A673 (cell line): ENCODE measurements around the gene B3GALT5. TPM values are rescaled to one million over a fixed set of nuclear protein-coding genes. Genes with fewer than 3 reads are reported as not detected.

Experiments
- BruUV-seq: library from RNA; stranded (reverse); fragments of 400-500 nt; replicated peaks from 2 replicates; lab custom pipeline; 2021; lab: Mats Ljungman, UMichigan
- CTCF ChIA-PET: fragments of 300-600 bp; sonication (Branson Sonifier 250); formaldehyde crosslinking; loops from one replicate; lab custom pipeline; 2022; ENCODE audit warnings: antibody characterized with exemption; lab: Charles Lee
- POLR2A ChIA-PET: fragments of 300-600 bp; sonication (Branson Sonifier 250); formaldehyde crosslinking; loops from one replicate; lab custom pipeline; 2022; ENCODE audit warnings: antibody characterized with exemption; ENCODE audit not compliant: low non-redundant PET; lab: Charles Lee
- DNase-seq: peaks from one replicate; pipeline ENCODE4 v3.0.0-alpha.2; 2015; ENCODE audit warnings: low spot score
- H3K27ac ChIP-seq: fragments of 200-600 bp; sonication (generic); 2 replicates; pipeline ENCODE4 v1.5.1; 2016; ENCODE audit warnings: mixed run types, low read depth, mild to moderate bottlenecking, mixed read lengths, antibody characterized with exemption, low read length; ENCODE audit not compliant: poor library complexity, severe bottlenecking
- H3K27me3 ChIP-seq: fragments of 200-600 bp; sonication (generic); replicated peaks from 2 replicates; pipeline ENCODE4 v1.6.1; 2017; ENCODE audit warnings: mixed run types, low read depth, mild to moderate bottlenecking, mixed read lengths, antibody characterized with exemption, low read length; ENCODE audit not compliant: insufficient read depth, poor library complexity
- H3K36me3 ChIP-seq: fragments of 200-600 bp; sonication (generic); 2 replicates; pipeline ENCODE4 v1.6.1; 2016; ENCODE audit warnings: mixed run types, mild to moderate bottlenecking, mixed read lengths, antibody characterized with exemption, low read length; ENCODE audit not compliant: insufficient read depth, poor library complexity, severe bottlenecking
- H3K4me1 ChIP-seq: fragments of 200-600 bp; sonication (generic); 2 replicates; pipeline ENCODE4 v1.6.1; 2017; ENCODE audit warnings: mixed run types, mild to moderate bottlenecking, mixed read lengths, antibody characterized with exemption, low read length; ENCODE audit not compliant: insufficient read depth, poor library complexity, severe bottlenecking
- H3K4me3 ChIP-seq: fragments of 200-600 bp; sonication (generic); 2 replicates; pipeline ENCODE4 v1.5.1; 2016; ENCODE audit warnings: low read depth, mixed run types, mild to moderate bottlenecking, mixed read lengths, low read length; ENCODE audit not compliant: poor library complexity, severe bottlenecking
- H3K9me3 ChIP-seq: fragments of 200-600 bp; sonication (generic); 2 replicates; pipeline ENCODE4 v1.6.1; 2016; ENCODE audit warnings: mixed run types, low read depth, mild to moderate bottlenecking, mixed read lengths, antibody characterized with exemption, low read length; ENCODE audit not compliant: poor library complexity, severe bottlenecking
- EZH2 ChIP-seq: fragments of 200-600 bp; sonication (generic); IDR thresholded peaks from 2 replicates; pipeline ENCODE4 v1.6.1; 2017; ENCODE audit warnings: borderline replicate concordance, low read depth, mild to moderate bottlenecking, mixed read lengths, antibody characterized with exemption, low read length; ENCODE audit not compliant: poor library complexity, severe bottlenecking
- intact Hi-C: fragments of 100-400 bp; cut with micrococcal nuclease; formaldehyde crosslinking; loops from one replicate; pipeline ENCODE4 v1.10.0; 2022; ENCODE audit not compliant: unreplicated experiment
- total RNA-seq: library from RNA; stranded (reverse); gene quantifications from 2 replicates; pipeline ENCODE4 v1.2.3, GENCODE V29; 2021
- TF ChIP-seq, protein P1 (sequence below): fragments of 300-800, 200-600 bp; sonication (generic); conservative IDR thresholded peaks from 2 replicates; pipeline ENCODE4 v1.5.1; 2017; ENCODE audit warnings: low read depth, mild to moderate bottlenecking, antibody characterized with exemption, low read length, moderate library complexity, mixed read lengths

Gene B3GALT5
- total RNA-seq, 1 experiment from 2014 or later = 0.32 TPM

DNA sequence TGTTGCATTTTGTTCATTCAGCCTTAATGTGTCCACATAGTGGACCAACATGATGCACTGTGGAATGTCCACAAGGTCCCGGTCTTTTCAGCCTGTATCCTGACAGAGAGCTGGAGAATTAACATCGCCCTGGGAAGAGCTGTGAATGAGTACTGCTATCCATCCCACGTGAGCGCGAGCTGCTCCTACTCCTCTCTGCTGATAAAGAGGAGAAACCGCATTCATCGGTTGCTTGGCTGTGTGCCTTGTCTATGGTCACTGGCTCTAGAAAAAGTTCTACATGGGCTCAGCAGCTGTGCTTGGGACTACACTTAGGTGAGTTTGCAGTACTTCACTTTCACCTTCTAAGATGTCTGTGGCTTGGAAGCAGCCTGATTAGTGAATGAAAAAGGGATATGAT lies 101.2 kb downstream of the B3GALT5 start:
- Histone ChIP-seq H3K27me3 (no peaks in the 10 kb centered on the region), H3K9me3 (no peaks in the 10 kb centered on the region), H3K4me1 (no peaks in the 10 kb centered on the region), H3K36me3 (no peaks in the 10 kb centered on the region), H3K4me3 (no peak overlapping the region), H3K27ac (no peak overlapping the region)
- ChIA-PET POLR2A (no interaction called here), CTCF (no interaction called here)
- intact Hi-C loops = no loop called here
- no peak for DNase-seq
- no TSS peak for BruUV-seq
- TF ChIP-seq, protein P1, sequence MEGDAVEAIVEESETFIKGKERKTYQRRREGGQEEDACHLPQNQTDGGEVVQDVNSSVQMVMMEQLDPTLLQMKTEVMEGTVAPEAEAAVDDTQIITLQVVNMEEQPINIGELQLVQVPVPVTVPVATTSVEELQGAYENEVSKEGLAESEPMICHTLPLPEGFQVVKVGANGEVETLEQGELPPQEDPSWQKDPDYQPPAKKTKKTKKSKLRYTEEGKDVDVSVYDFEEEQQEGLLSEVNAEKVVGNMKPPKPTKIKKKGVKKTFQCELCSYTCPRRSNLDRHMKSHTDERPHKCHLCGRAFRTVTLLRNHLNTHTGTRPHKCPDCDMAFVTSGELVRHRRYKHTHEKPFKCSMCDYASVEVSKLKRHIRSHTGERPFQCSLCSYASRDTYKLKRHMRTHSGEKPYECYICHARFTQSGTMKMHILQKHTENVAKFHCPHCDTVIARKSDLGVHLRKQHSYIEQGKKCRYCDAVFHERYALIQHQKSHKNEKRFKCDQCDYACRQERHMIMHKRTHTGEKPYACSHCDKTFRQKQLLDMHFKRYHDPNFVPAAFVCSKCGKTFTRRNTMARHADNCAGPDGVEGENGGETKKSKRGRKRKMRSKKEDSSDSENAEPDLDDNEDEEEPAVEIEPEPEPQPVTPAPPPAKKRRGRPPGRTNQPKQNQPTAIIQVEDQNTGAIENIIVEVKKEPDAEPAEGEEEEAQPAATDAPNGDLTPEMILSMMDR = no peak
- TF ChIP-seq EZH2 = no peak

DNA sequence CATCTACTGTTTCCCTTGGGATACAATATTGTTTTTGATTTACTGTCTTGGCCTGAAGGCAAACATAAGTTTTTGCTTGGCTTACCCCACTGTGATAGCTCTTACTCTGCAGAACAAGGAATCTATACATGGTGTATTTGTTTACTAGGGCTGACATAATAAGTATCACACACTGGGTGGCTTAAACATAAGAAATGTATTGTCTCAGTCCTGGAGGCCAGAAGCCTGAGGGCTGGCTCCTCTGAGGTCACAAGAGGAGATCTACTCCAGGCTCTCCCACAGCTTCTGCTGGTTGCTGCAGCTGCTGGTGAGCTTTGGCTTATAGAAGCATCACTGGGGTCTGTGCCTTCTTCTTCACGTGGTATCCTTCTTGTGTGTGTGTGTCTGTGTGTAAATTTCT lies 101.6 kb downstream of the B3GALT5 start:
- CTCF ChIA-PET = no interaction called here
- H3K27ac ChIP-seq = no peak overlapping the region
- no TSS peak for BruUV-seq
- no peaks in the 10 kb centered on the region for H3K27me3 ChIP-seq
- H3K9me3 ChIP-seq = no peaks in the 10 kb centered on the region
- no peaks in the 10 kb centered on the region for H3K4me1 ChIP-seq
- no peak overlapping the region for H3K4me3 ChIP-seq
- no peak for DNase-seq
- POLR2A ChIA-PET = no interaction called here
- no peaks in the 10 kb centered on the region for H3K36me3 ChIP-seq
- TF ChIP-seq EZH2 = no peak
- TF ChIP-seq, protein P1 = no peak
- intact Hi-C loops = no loop called here

DNA sequence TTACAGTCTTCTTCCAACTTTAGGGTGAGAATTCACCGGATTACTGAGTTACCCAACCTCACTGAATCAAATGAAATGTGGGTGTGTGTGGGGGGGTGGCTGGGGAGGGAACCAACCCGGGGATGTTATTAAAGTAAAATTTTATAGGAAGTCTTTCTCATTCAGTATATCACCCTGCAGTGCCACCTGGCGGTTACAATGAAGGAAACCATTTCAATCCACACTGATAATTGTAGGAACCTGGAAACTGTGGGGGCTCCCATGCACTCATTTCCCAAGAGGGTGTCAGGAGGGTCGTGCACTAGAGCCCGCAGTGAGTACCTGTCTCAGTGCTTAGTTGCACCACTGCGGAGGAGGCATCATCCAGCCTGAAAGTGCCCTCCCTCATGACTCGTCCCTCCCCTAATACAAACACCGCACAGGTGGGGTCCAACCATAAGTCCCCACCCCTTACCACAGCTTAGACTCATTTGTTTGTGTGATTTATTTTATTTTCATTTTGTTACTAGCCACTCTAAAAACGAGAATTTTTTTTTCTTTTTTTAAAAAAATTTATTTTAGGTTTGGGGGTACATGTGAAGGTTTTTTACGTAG lies 103.2 kb downstream of the B3GALT5 start:
- no peak overlapping the region for H3K27ac ChIP-seq
- POLR2A ChIA-PET = no interaction called here
- CTCF ChIA-PET = interaction anchor here (0.7 kb wide), 2 partner anchors 192 to 198 kb away, joined by 4 to 8 read pairs; no protein-coding TSS in a partner anchor
- TF ChIP-seq, protein P1 = peak; percentile 70
- no peak for TF ChIP-seq EZH2
- DNase-seq = peak; percentile 58
- BruUV-seq = no TSS peak
- H3K27me3 ChIP-seq = no peaks in the 10 kb centered on the region
- no peaks in the 10 kb centered on the region for H3K9me3 ChIP-seq
- no peaks in the 10 kb centered on the region for H3K36me3 ChIP-seq
- intact Hi-C loops = loop anchor here (1.0 kb wide), 1 partner anchor 198 kb away; no protein-coding TSS in a partner anchor
- no peaks in the 10 kb centered on the region for H3K4me1 ChIP-seq
- no peak overlapping the region for H3K4me3 ChIP-seq
